ENCODE results near the gene CNNM4. TPM values are rescaled to one million over a fixed set of nuclear protein-coding genes. Genes with fewer than 3 reads are reported as not detected.

Gene CNNM4
- polyA plus RNA-seq, 2 of the 4 experiments (the other 2 are of a cell fraction): 8.8 to 11.2 TPM

DNA sequence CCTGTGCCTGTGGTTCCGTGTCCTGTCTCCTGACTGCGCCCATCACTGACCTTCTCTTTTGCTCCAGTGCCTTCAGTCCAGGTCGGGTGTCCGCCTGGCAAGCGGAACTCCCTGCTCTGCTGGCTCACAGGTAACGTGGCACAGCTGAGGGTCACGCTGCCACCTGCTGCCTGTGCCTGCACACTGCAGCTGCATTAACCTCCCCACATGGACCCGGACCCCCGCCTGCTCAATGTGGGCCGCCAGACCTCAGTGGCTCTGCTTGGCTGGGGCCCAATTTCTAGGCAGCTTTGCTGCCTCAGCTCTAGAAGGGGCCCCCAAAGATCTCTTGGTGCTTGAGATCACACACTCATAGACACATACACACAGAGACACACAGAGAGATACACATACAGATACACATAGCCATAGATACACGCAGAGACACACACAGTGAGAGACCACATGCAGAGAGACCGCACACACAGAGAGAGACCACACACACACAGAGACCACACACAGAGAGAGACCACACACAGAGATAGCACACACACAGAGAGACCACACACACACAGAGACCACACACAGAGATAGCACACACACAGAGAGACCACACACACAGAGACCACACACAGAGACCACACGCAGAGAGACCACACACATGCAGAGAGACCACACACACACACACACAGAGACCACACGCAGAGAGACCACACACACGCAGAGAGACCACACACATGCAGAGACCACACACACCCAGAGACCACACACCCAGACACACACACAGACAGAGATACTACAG, 40.5 kb downstream of the CNNM4 start (continued):
- TF ChIP-seq, protein P1, sequence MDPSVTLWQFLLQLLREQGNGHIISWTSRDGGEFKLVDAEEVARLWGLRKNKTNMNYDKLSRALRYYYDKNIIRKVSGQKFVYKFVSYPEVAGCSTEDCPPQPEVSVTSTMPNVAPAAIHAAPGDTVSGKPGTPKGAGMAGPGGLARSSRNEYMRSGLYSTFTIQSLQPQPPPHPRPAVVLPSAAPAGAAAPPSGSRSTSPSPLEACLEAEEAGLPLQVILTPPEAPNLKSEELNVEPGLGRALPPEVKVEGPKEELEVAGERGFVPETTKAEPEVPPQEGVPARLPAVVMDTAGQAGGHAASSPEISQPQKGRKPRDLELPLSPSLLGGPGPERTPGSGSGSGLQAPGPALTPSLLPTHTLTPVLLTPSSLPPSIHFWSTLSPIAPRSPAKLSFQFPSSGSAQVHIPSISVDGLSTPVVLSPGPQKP (IDR thresholded peaks at IDR 0.05; ENCODE audit: low read depth, low read length): no peak

DNA sequence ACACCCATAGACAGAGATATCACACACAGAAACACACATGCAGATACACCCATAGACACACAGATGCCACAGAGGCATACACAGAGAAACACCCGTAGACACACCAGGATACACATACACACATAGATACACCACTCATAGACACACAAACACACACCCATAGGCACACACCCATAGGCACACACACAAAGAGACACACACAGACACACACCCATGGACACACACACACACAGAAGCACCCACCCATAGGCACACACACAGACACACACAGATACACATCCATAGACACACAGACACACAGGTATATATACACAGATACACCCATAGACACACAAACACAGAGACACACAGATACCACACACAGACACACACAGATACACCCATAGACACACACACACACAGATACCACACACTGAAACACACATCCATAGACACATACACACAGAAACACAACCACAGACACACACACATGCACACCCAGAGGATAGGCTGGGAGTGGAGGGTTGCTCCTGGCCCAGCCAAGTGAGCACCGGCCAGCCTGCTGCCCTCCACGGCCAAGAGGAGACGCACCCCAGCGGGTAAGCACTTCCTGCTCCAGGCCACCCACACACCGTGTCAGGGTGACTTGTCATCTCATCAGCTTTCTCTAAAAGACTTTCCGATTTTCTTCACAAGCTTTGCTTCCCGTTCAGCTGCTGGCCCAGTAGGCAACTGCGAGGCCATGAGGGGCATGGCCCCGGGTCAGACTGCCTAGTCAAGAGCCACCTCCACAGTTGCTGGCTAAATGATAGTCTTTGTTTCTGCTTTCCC, 41.3 kb downstream of the CNNM4 start:
- Histone ChIP-seq H3K9me3 (no peaks in the 10 kb centered on the region), H3K27ac (no peak overlapping the region; a peak in 1 of 6 replicates), H3K4me2 (no peak overlapping the region), H3K4me3 (no peak overlapping the region), H3K4me1 (peaks cover 7% of the 10 kb centered on the region; the same call in 1 of the 3 replicates)
- WGBS (ENCODE audit: missing lambda C conversion rate): 90% methylated on average over 10 of the region's 10 CpGs
- DNase-seq (ENCODE audit: low read depth in 1 of 2, low spot score in 1 of 2) (no peak), FAIRE-seq (no peak), ATAC-seq (no peak)
- no peak for TF ChIP-seq RAD21 (conservative IDR thresholded peaks at IDR 0.05 in 1 of 2, IDR thresholded peaks at IDR 0.05 in 1 of 2)
- TF ChIP-seq, protein P2, sequence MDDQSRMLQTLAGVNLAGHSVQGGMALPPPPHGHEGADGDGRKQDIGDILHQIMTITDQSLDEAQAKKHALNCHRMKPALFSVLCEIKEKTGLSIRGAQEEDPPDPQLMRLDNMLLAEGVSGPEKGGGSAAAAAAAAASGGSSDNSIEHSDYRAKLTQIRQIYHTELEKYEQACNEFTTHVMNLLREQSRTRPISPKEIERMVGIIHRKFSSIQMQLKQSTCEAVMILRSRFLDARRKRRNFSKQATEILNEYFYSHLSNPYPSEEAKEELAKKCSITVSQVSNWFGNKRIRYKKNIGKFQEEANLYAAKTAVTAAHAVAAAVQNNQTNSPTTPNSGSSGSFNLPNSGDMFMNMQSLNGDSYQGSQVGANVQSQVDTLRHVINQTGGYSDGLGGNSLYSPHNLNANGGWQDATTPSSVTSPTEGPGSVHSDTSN (IDR thresholded peaks at IDR 0.05): no peak
- TF ChIP-seq CBX8 (IDR thresholded peaks at IDR 0.05): no peak
- TF ChIP-seq, protein P3, sequence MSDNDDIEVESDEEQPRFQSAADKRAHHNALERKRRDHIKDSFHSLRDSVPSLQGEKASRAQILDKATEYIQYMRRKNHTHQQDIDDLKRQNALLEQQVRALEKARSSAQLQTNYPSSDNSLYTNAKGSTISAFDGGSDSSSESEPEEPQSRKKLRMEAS (IDR thresholded peaks at IDR 0.05): no peak
- TF ChIP-seq TP53 (CRISPR knock-in tag; IDR thresholded peaks at IDR 0.05): no peak
- TF ChIP-seq FOSB (CRISPR knock-in tag; IDR thresholded peaks at IDR 0.05): no peak
- TF ChIP-seq, protein P4, sequence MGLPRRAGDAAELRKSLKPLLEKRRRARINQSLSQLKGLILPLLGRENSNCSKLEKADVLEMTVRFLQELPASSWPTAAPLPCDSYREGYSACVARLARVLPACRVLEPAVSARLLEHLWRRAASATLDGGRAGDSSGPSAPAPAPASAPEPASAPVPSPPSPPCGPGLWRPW (IDR thresholded peaks at IDR 0.05): no peak
- TF ChIP-seq, protein P5, sequence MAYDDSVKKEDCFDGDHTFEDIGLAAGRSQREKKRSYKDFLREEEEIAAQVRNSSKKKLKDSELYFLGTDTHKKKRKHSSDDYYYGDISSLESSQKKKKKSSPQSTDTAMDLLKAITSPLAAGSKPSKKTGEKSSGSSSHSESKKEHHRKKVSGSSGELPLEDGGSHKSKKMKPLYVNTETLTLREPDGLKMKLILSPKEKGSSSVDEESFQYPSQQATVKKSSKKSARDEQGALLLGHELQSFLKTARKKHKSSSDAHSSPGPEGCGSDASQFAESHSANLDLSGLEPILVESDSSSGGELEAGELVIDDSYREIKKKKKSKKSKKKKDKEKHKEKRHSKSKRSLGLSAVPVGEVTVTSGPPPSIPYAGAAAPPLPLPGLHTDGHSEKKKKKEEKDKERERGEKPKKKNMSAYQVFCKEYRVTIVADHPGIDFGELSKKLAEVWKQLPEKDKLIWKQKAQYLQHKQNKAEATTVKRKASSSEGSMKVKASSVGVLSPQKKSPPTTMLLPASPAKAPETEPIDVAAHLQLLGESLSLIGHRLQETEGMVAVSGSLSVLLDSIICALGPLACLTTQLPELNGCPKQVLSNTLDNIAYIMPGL (CRISPR knock-in tag; IDR thresholded peaks at IDR 0.05; ENCODE audit: borderline replicate concordance): no peak
- no peak for TF ChIP-seq ESRRA (IDR thresholded peaks at IDR 0.05; ENCODE audit: borderline replicate concordance, low read length)
- TF ChIP-seq JUN (IDR thresholded peaks at IDR 0.05): no peak
- no peak for TF ChIP-seq BHLHE40 (IDR thresholded peaks at IDR 0.05; ENCODE audit: low read depth, low read length)
- no peak for TF ChIP-seq NR3C1 (IDR thresholded peaks at IDR 0.05)
- TF ChIP-seq, protein P6, sequence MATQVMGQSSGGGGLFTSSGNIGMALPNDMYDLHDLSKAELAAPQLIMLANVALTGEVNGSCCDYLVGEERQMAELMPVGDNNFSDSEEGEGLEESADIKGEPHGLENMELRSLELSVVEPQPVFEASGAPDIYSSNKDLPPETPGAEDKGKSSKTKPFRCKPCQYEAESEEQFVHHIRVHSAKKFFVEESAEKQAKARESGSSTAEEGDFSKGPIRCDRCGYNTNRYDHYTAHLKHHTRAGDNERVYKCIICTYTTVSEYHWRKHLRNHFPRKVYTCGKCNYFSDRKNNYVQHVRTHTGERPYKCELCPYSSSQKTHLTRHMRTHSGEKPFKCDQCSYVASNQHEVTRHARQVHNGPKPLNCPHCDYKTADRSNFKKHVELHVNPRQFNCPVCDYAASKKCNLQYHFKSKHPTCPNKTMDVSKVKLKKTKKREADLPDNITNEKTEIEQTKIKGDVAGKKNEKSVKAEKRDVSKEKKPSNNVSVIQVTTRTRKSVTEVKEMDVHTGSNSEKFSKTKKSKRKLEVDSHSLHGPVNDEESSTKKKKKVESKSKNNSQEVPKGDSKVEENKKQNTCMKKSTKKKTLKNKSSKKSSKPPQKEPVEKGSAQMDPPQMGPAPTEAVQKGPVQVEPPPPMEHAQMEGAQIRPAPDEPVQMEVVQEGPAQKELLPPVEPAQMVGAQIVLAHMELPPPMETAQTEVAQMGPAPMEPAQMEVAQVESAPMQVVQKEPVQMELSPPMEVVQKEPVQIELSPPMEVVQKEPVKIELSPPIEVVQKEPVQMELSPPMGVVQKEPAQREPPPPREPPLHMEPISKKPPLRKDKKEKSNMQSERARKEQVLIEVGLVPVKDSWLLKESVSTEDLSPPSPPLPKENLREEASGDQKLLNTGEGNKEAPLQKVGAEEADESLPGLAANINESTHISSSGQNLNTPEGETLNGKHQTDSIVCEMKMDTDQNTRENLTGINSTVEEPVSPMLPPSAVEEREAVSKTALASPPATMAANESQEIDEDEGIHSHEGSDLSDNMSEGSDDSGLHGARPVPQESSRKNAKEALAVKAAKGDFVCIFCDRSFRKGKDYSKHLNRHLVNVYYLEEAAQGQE (IDR thresholded peaks at IDR 0.05): no peak
- no peak for TF ChIP-seq RNF2 (IDR thresholded peaks at IDR 0.05; ENCODE audit: borderline replicate concordance, low read depth)
- POLR2A ChIA-PET: no interaction called here
- CTCF ChIA-PET: interaction anchor here (0.6 to 6.0 kb wide), 19 partner anchors 9 to 261 kb away, joined by 3 to 81 read pairs (median 5); partner anchors contain the start of genes ANKRD39, CNNM3 and CNNM4

All from A549 (cell line).